Uterus (tissue), 4 donors: Measurements from ENCODE around the gene HLF. TPM values are rescaled to one million over a fixed set of nuclear protein-coding genes. Genes with fewer than 3 reads are reported as not detected.

Experiments
- DNase-seq, 2 donors: peaks; one replicate each; pipeline ENCODE4 v3.0.0-alpha.2; 2019 to 2020
- H3K27ac ChIP-seq, 2 donors: fragments of 200-600 bp; sonication (generic); 1 replicate in 1 of 2; 2 replicates in 1 of 2; pipeline ENCODE4 v1.5.1; 2016 to 2018
- H3K27me3 ChIP-seq, 2 donors: fragments of 200-600 bp; sonication (generic); one replicate each; pipeline ENCODE4 v1.5.1; 2018 to 2019; ENCODE audit warnings: control low read depth in 1 of 2
- H3K36me3 ChIP-seq, 2 donors: fragments of 200-600 bp; sonication (generic); one replicate each; pipeline ENCODE4 v1.5.1; 2019; ENCODE audit warnings: control low read depth in 1 of 2
- H3K4me1 ChIP-seq, 2 donors: fragments of 200-600 bp; sonication (generic); one replicate each; pipeline ENCODE4 v1.5.1; 2018 to 2019; ENCODE audit warnings: control low read depth in 1 of 2
- H3K4me3 ChIP-seq, 2 donors: fragments of 200-600 bp; sonication (generic); 1 replicate in 1 of 2; 2 replicates in 1 of 2; pipeline ENCODE4 v1.5.1; 2018 to 2019; ENCODE audit warnings: mild to moderate bottlenecking in 1 of 2
- H3K9me3 ChIP-seq, 2 donors: fragments of 200-600 bp; sonication (generic); one replicate each; pipeline ENCODE4 v1.5.1; 2019; ENCODE audit warnings: control low read depth in 1 of 2
- POLR2A ChIP-seq, 2 donors: fragments of 450-650 bp; IDR thresholded peaks; one replicate each; pipeline ENCODE4 v1.6.1; 2016; ENCODE audit warnings: antibody characterized with exemption in 2 of 2, mild to moderate bottlenecking in 1 of 2, moderate library complexity in 1 of 2
- intact Hi-C: fragments of 100-400 bp; cut with DNase I; formaldehyde crosslinking; loops from one replicate; pipeline ENCODE4 v1.15.1; 2023; ENCODE audit warnings: low total_unique reads
- total RNA-seq, 4 donors: library from RNA; depleted of rRNA in 3 of 4; stranded (reverse); fragments of >200 nt in 3 of 4; gene quantifications; one replicate each; pipeline versions ENCODE4 v1.1.0 to v1.2.4, GENCODE V29; 2014 to 2023
- TF ChIP-seq, protein P1 (sequence below), 4 experiments: fragments of 200-600 bp in 2 of 4; fragments of 450-650 bp in 2 of 4; sonication (generic) in 2 of 4; IDR thresholded peaks; one replicate each; pipeline ENCODE4 v1.5.1; 2016 to 2019; ENCODE audit warnings: antibody characterized with exemption in 4 of 4, mild to moderate bottlenecking in 2 of 4, moderate library complexity in 1 of 4
- donor health status: DM: yes; HTN: yes; CAD: no.

HLF gene
- total RNA-seq, 4 donors from 2014 or later: 12.0 to 81.2 (median 50.4) TPM

DNA sequence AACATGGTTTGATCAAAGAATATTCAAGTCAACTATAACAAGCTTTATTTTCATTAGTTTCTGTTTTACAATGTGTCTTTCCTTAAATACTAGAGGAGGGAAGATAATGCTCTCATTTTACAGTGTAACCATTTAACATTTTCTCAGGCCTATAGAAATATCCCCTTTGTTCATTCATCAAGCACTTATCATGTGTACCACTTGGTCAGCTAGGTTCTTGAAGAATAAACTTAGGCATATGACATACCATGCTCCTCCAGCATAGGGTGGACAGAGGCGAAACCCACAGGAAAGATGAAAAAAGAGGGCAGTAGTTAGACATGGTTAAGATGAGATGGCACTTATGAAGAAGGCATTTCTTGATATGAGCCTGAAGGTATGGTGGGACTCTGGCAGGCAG, 34.0 kb upstream of the HLF start:
- TF ChIP-seq POLR2A (IDR thresholded peaks at IDR 0.05): no peak
- TF ChIP-seq, protein P1, sequence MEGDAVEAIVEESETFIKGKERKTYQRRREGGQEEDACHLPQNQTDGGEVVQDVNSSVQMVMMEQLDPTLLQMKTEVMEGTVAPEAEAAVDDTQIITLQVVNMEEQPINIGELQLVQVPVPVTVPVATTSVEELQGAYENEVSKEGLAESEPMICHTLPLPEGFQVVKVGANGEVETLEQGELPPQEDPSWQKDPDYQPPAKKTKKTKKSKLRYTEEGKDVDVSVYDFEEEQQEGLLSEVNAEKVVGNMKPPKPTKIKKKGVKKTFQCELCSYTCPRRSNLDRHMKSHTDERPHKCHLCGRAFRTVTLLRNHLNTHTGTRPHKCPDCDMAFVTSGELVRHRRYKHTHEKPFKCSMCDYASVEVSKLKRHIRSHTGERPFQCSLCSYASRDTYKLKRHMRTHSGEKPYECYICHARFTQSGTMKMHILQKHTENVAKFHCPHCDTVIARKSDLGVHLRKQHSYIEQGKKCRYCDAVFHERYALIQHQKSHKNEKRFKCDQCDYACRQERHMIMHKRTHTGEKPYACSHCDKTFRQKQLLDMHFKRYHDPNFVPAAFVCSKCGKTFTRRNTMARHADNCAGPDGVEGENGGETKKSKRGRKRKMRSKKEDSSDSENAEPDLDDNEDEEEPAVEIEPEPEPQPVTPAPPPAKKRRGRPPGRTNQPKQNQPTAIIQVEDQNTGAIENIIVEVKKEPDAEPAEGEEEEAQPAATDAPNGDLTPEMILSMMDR (IDR thresholded peaks at IDR 0.05): no peak
- no peak for DNase-seq
- Histone ChIP-seq H3K4me1 (no peaks in the 10 kb centered on the region), H3K36me3 (no peaks in the 10 kb centered on the region), H3K27me3 (no peaks in the 10 kb centered on the region), H3K9me3 (no peaks in the 10 kb centered on the region), H3K27ac (no peak overlapping the region), H3K4me3 (no peak overlapping the region)
- intact Hi-C loops: no loop called here

DNA sequence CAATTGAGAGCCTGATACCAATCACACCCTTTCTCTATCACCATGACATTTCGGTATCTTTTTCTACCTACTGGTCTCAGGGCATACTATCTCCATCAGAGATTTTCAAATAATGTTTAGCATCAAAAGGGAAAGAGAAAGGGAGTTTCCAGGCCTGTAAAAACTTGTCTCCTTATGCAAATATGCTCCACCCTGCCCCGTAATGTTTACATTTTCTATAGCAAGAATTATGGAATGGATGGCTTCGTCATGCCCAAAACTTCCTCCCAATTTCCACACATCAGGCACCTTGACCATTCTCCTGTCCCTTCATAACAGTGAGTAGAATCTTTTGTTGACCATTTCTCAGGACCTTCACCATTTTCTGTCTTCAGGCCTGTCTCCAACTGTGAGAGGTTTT, 30.9 kb upstream of the HLF start:
- Histone ChIP-seq H3K4me1 (no peaks in the 10 kb centered on the region), H3K9me3 (no peaks in the 10 kb centered on the region), H3K27ac (no peak overlapping the region), H3K4me3 (no peak overlapping the region), H3K36me3 (no peaks in the 10 kb centered on the region), H3K27me3 (no peaks in the 10 kb centered on the region)
- TF ChIP-seq, protein P1 (IDR thresholded peaks at IDR 0.05): no peak
- TF ChIP-seq POLR2A (IDR thresholded peaks at IDR 0.05): no peak
- no peak for DNase-seq
- intact Hi-C loops: no loop called here

GRCh38 chr17:55236316-55236715, 28.4 kb upstream of the HLF start:
- Histone ChIP-seq H3K4me1 (no peaks in the 10 kb centered on the region), H3K36me3 (no peaks in the 10 kb centered on the region), H3K27ac (no peak overlapping the region), H3K4me3 (no peak overlapping the region), H3K9me3 (no peaks in the 10 kb centered on the region), H3K27me3 (no peaks in the 10 kb centered on the region)
- intact Hi-C loops: no loop called here
- no peak for TF ChIP-seq POLR2A (IDR thresholded peaks at IDR 0.05)
- TF ChIP-seq, protein P1 (IDR thresholded peaks at IDR 0.05): no peak
- DNase-seq: no peak

DNA sequence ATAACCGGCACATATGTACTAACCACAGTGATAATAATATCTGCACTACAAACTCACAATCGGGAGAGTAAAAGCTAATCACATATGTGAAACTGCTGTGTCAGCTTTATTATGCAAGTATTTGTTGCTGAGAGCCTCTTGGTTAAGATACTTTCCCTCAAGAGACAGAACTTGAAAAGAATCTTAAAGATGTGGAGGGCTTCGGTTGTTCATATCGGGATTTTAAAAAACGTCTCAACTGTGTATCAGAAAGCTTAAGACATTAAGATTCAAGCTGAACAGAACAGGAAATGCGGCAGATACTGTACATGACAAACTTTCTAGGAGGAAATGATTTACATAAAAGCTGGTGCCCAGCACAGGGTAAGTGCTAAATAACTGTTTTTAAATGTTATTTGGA, 27.5 kb upstream of the HLF start:
- intact Hi-C loops: no loop called here
- H3K36me3 ChIP-seq: no peaks in the 10 kb centered on the region
- DNase-seq: no peak
- no peaks in the 10 kb centered on the region for H3K9me3 ChIP-seq
- no peaks in the 10 kb centered on the region for H3K27me3 ChIP-seq
- TF ChIP-seq, protein P1 (IDR thresholded peaks at IDR 0.05): no peak
- TF ChIP-seq POLR2A (IDR thresholded peaks at IDR 0.05): no peak
- H3K4me1 ChIP-seq: no peaks in the 10 kb centered on the region
- no peak overlapping the region for H3K4me3 ChIP-seq
- H3K27ac ChIP-seq: peak overlapping the region; percentile 78 to 90

- no peaks in the 10 kb centered on the region for H3K36me3 ChIP-seq
- TF ChIP-seq, protein P1 (IDR thresholded peaks at IDR 0.05): no peak
- no peak for TF ChIP-seq POLR2A (IDR thresholded peaks at IDR 0.05)
- peak overlapping the region; percentile 78 to 90 for H3K27ac ChIP-seq
- no peaks in the 10 kb centered on the region for H3K9me3 ChIP-seq
- DNase-seq: no peak
- intact Hi-C loops: no loop called here
- no peaks in the 10 kb centered on the region for H3K27me3 ChIP-seq
- no peaks in the 10 kb centered on the region for H3K4me1 ChIP-seq
- peak overlapping the region; percentile 20 to 59 for H3K4me3 ChIP-seq
Observed at GRCh38 chr17:55237841-55238178, 26.9 kb upstream of the HLF start.
